ENCODE measurements around the gene HOXC11.

Gene HOXC11

GRCh38 chr12:53963434-53964314 is 9.3 kb upstream of the HOXC11 start:
- no peak for DNase-seq (ENCODE audit: insufficient read length, low spot score)
- TF ChIP-seq POLR2A (IDR thresholded peaks at IDR 0.05; ENCODE audit: low read depth, low read length) (no peak), TAF1 (IDR thresholded peaks at IDR 0.05; ENCODE audit: low read depth, low read length) (no peak), PAX5 (IDR thresholded peaks at IDR 0.05; ENCODE audit: insufficient read depth, low read length, severe bottlenecking) (no peak), POLR2AphosphoS5 (IDR thresholded peaks at IDR 0.05; ENCODE audit: low read depth, low read length) (no peak), POU2F2 (IDR thresholded peaks at IDR 0.05; ENCODE audit: low read depth, low read length) (no peak), SPI1 (IDR thresholded peaks at IDR 0.05; ENCODE audit: low read depth, low read length) (no peak)
- no peak for FAIRE-seq

GRCh38 chr12:53964315-53964713 is 8.6 kb upstream of the HOXC11 start:
- DNase-seq (ENCODE audit: insufficient read length, low spot score) (no peak), FAIRE-seq (no peak)
- TF ChIP-seq PAX5 (IDR thresholded peaks at IDR 0.05; ENCODE audit: insufficient read depth, low read length, severe bottlenecking) (no peak), POU2F2 (IDR thresholded peaks at IDR 0.05; ENCODE audit: low read depth, low read length) (no peak), TAF1 (IDR thresholded peaks at IDR 0.05; ENCODE audit: low read depth, low read length) (no peak), POLR2AphosphoS5 (IDR thresholded peaks at IDR 0.05; ENCODE audit: low read depth, low read length) (no peak), POLR2A (IDR thresholded peaks at IDR 0.05; ENCODE audit: low read depth, low read length) (no peak), SPI1 (IDR thresholded peaks at IDR 0.05; ENCODE audit: low read depth, low read length) (no peak)

- FAIRE-seq (no peak), DNase-seq (ENCODE audit: insufficient read length, low spot score) (no peak)
- no peak for TF ChIP-seq SPI1 (IDR thresholded peaks at IDR 0.05; ENCODE audit: low read depth, low read length)
- TF ChIP-seq PAX5 (IDR thresholded peaks at IDR 0.05; ENCODE audit: insufficient read depth, low read length, severe bottlenecking): no peak
- no peak for TF ChIP-seq POLR2AphosphoS5 (IDR thresholded peaks at IDR 0.05; ENCODE audit: low read depth, low read length)
- TF ChIP-seq POLR2A (IDR thresholded peaks at IDR 0.05; ENCODE audit: low read depth, low read length): no peak
- TF ChIP-seq TAF1 (IDR thresholded peaks at IDR 0.05; ENCODE audit: low read depth, low read length): no peak
- no peak for TF ChIP-seq POU2F2 (IDR thresholded peaks at IDR 0.05; ENCODE audit: low read depth, low read length)
These were observed 7.4 kb upstream of the HOXC11 start for GRCh38 chr12:53965281-53966084.

DNA sequence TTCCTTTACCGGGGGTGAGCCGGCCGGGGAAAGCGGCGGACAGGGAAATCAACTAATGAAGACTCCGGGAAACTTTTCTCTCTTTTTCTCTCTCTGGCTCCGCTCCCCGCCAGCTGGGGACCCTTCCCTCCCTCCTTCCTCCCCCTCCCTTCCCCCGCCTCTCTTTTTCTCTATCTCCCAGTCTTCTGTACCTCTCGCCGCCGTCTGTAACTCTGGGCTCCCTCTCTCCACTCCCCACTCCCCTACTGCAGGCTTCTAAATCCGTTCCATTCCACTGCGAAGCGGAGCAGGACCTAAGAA is 6.9 kb upstream of the HOXC11 start:
- no peak for DNase-seq (ENCODE audit: insufficient read length, low spot score)
- no peak for FAIRE-seq
- TF ChIP-seq SPI1 (IDR thresholded peaks at IDR 0.05; ENCODE audit: low read depth, low read length) (no peak), PAX5 (IDR thresholded peaks at IDR 0.05; ENCODE audit: insufficient read depth, low read length, severe bottlenecking) (no peak), POLR2A (IDR thresholded peaks at IDR 0.05; ENCODE audit: low read depth, low read length) (no peak), POLR2AphosphoS5 (IDR thresholded peaks at IDR 0.05; ENCODE audit: low read depth, low read length) (no peak), TAF1 (IDR thresholded peaks at IDR 0.05; ENCODE audit: low read depth, low read length) (no peak), POU2F2 (IDR thresholded peaks at IDR 0.05; ENCODE audit: low read depth, low read length) (no peak)

DNA sequence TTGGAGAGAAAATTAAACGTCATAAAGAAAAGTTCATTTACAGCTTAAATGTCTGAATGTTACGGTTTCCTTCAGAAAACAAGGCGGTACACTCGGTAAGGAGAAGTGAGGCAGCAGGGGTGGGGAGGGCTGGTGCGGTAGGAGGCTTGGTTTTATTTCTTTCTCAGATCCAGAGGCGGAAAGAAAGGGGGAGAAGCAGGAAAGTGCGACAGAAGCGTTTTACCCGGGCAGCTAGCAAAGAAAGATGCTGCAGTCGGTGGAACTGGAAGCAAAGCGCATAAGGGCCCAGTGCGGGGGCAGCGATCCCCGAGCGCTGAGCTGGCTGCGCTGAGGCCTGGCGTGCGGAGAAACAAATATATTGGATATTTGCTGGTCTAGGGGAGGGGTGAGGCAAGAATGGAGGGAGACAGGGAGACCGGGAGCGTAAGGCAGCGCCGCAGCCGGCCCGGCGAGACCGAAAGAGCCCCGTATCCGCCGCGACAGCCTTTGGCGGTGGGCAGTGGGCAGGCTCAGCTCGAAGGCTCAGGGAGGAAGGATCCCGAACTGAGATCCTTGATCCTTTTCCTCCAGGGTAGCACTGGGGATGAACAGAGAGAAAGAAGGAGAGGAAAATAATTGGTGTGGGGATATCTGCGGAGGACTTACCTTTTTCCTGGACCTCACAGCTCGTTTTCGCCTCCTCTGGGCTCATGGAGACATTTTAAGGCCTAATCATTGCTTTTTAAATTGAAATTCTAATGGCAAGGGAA is 6.4 kb upstream of the HOXC11 start:
- FAIRE-seq (no peak), DNase-seq (ENCODE audit: insufficient read length, low spot score) (no peak)
- TF ChIP-seq SPI1 (IDR thresholded peaks at IDR 0.05; ENCODE audit: low read depth, low read length) (no peak), TAF1 (IDR thresholded peaks at IDR 0.05; ENCODE audit: low read depth, low read length) (no peak), POLR2A (IDR thresholded peaks at IDR 0.05; ENCODE audit: low read depth, low read length) (no peak), POU2F2 (IDR thresholded peaks at IDR 0.05; ENCODE audit: low read depth, low read length) (no peak), PAX5 (IDR thresholded peaks at IDR 0.05; ENCODE audit: insufficient read depth, low read length, severe bottlenecking) (no peak), POLR2AphosphoS5 (IDR thresholded peaks at IDR 0.05; ENCODE audit: low read depth, low read length) (no peak)

DNA sequence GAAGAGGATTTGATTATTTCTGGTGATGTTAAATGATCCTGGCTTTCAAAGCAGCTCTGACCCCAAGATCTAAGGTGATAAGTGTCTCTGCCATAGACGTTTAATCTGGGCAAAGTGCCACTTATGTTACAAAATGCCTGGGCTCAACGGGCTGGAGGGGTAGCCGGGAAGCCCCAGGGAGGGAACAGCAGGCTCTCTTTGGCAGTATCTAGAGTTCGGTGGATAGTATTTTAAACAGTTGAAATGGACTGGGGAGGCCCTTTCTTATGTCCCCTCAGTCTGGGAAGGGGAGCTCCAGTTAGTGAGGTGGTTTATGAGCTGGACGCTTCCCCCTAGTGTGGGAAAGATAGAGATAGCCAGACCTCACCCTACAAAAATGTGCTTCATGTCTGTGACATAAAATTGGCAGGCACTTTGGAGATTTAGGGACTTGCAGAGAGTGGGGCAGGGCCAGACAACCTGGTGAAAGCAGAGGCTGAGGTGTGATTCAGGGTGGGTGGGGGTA is 5.5 kb upstream of the HOXC11 start:
- DNase-seq (ENCODE audit: insufficient read length, low spot score) (no peak), FAIRE-seq (no peak)
- TF ChIP-seq TAF1 (IDR thresholded peaks at IDR 0.05; ENCODE audit: low read depth, low read length) (no peak), SPI1 (IDR thresholded peaks at IDR 0.05; ENCODE audit: low read depth, low read length) (no peak)

GRCh38 chr12:53968214-53969127 is 4.5 kb upstream of the HOXC11 start:
- TF ChIP-seq POLR2AphosphoS5 (IDR thresholded peaks at IDR 0.05; ENCODE audit: low read depth, low read length) (no peak), POLR2A (IDR thresholded peaks at IDR 0.05; ENCODE audit: low read depth, low read length) (no peak), PAX5 (IDR thresholded peaks at IDR 0.05; ENCODE audit: insufficient read depth, low read length, severe bottlenecking) (no peak), POU2F2 (IDR thresholded peaks at IDR 0.05; ENCODE audit: low read depth, low read length) (no peak), TAF1 (IDR thresholded peaks at IDR 0.05; ENCODE audit: low read depth, low read length) (no peak)
- no peak for DNase-seq (ENCODE audit: insufficient read length, low spot score)
- no peak for FAIRE-seq

DNA sequence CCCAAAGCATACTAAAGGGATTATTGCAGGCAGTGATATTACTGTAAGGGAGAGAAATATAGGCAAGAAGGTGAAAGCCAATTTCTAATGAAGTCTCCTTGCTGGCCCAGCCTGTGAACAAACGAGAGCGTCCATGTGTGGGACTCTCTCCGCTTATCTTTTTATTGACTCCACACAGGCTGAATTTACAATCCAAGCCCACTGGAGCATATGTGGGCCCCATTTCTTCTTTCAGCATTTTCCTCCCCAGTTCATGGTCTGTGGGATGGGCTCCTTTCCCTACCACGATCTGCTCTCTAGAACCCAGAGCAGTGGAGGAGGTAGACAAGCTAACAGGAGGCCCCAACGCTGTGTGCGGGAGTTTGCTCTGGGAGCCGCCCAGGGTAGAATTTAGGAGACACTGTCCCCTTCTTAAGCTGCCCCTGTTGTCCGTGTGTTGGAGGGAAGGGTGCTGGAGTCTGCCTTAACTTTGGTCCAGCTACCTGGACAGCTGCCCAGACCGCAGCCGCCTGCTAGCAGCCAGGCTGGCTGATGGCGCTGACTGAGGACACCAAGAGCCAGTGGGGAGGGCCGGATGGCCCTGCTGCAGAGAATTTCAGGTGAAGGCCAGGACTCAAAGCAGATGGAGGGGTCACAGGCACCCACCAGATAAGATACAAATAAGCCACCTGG is 3.2 kb upstream of the HOXC11 start:
- TF ChIP-seq SPI1 (IDR thresholded peaks at IDR 0.05; ENCODE audit: low read depth, low read length) (no peak), PAX5 (IDR thresholded peaks at IDR 0.05; ENCODE audit: insufficient read depth, low read length, severe bottlenecking) (no peak), POLR2A (IDR thresholded peaks at IDR 0.05; ENCODE audit: low read depth, low read length) (no peak), POLR2AphosphoS5 (IDR thresholded peaks at IDR 0.05; ENCODE audit: low read depth, low read length) (no peak), TAF1 (IDR thresholded peaks at IDR 0.05; ENCODE audit: low read depth, low read length) (no peak), POU2F2 (IDR thresholded peaks at IDR 0.05; ENCODE audit: low read depth, low read length) (no peak)
- DNase-seq (ENCODE audit: insufficient read length, low spot score): no peak
- FAIRE-seq: no peak
